Measurements from ENCODE around the gene NLRP7.

GRCh38 chr19:54949412-54949811, 2.1 kb upstream of the NLRP7 start:
- TF ChIP-seq ZNF205 (CRISPR knock-in tag; IDR thresholded peaks at IDR 0.05) (no peak), CTCF (CRISPR knock-in tag; IDR thresholded peaks at IDR 0.05) (no peak), TP53 (CRISPR knock-in tag; conservative IDR thresholded peaks at IDR 0.05) (no peak), MEF2D (CRISPR knock-in tag; IDR thresholded peaks at IDR 0.05) (no peak)
